NB4 (cell line): ENCODE results near the gene ARHGEF17.

Experiments used
- DNase-seq: peaks from one replicate; pipeline ENCODE4 v3.0.0; 2010; ENCODE audit warnings: low read depth
- H3K4me3 ChIP-seq: one replicate; pipeline ENCODE4 v1.5.1; 2011; ENCODE audit warnings: mild to moderate bottlenecking, low read depth, low read length, moderate library complexity
- MYC ChIP-seq: IDR thresholded peaks from 2 replicates; pipeline ENCODE4 v1.6.1; 2011; ENCODE audit warnings: low read depth, low read length
- POLR2A ChIP-seq: IDR thresholded peaks from 2 replicates; pipeline ENCODE4 v1.6.1; 2011; ENCODE audit warnings: mild to moderate bottlenecking; ENCODE audit not compliant: insufficient read length; ENCODE audit errors: extremely low read depth
- TF ChIP-seq, protein P1 (sequence below): IDR thresholded peaks from 2 replicates; pipeline ENCODE4 v1.6.1; 2011; ENCODE audit warnings: low read depth, low read length
- TF ChIP-seq, protein P2 (sequence below): IDR thresholded peaks from one replicate; pipeline ENCODE4 v1.5.1; 2012; ENCODE audit warnings: low read depth, low read length

Gene ARHGEF17

DNA sequence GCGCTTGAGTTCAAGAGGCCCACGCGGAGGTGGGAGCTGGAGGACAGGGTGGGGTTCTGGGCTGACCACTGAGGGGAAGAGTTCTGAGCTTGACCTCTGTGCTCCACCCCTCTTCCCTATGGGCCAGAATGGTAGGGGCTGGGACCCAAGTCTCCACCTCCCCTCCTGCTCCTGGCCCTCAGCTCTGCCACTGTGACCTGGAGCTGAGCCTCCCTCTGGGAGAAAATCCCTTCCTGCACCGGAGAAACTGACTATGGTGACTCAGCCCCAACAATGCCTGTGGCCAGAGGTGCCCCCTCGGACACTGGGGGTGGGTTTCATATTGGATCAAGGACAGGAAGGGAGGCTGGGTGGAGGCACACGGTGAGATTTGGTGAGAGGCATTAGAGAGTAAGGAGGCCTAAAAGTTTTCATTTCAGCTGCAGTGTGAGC is 91.1 kb downstream of the ARHGEF17 start:
- TF ChIP-seq, protein P1, sequence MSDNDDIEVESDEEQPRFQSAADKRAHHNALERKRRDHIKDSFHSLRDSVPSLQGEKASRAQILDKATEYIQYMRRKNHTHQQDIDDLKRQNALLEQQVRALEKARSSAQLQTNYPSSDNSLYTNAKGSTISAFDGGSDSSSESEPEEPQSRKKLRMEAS: no peak
- TF ChIP-seq MYC: no peak
- TF ChIP-seq, protein P2, sequence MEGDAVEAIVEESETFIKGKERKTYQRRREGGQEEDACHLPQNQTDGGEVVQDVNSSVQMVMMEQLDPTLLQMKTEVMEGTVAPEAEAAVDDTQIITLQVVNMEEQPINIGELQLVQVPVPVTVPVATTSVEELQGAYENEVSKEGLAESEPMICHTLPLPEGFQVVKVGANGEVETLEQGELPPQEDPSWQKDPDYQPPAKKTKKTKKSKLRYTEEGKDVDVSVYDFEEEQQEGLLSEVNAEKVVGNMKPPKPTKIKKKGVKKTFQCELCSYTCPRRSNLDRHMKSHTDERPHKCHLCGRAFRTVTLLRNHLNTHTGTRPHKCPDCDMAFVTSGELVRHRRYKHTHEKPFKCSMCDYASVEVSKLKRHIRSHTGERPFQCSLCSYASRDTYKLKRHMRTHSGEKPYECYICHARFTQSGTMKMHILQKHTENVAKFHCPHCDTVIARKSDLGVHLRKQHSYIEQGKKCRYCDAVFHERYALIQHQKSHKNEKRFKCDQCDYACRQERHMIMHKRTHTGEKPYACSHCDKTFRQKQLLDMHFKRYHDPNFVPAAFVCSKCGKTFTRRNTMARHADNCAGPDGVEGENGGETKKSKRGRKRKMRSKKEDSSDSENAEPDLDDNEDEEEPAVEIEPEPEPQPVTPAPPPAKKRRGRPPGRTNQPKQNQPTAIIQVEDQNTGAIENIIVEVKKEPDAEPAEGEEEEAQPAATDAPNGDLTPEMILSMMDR: no peak
- TF ChIP-seq POLR2A: no peak
- H3K4me3 ChIP-seq: no peak overlapping the region
- peak; percentile 20 for DNase-seq

DNA sequence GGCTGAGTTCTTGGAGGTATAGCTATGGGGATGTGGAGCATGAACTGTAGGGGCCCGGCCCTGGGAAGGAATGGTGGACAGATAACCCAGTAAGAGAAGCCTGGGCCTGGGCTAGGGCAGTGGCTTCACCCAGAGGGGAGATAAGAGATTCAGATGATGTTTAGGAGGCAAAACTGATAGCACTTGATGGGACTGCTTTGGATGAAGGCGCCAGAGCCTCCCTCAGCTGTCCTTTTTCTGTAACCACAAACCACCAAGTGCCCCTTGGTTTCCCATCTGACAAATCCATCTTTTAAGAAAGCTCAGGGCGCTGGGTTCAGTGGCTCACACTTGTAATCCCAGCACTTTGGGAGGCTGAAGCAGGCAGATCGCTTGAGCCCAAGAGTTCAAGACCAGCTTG is 91.6 kb downstream of the ARHGEF17 start:
- H3K4me3 ChIP-seq: no peak overlapping the region
- TF ChIP-seq, protein P1: no peak
- TF ChIP-seq POLR2A (no peak), MYC (no peak)
- TF ChIP-seq, protein P2: no peak
- DNase-seq: peak; percentile 44

DNA sequence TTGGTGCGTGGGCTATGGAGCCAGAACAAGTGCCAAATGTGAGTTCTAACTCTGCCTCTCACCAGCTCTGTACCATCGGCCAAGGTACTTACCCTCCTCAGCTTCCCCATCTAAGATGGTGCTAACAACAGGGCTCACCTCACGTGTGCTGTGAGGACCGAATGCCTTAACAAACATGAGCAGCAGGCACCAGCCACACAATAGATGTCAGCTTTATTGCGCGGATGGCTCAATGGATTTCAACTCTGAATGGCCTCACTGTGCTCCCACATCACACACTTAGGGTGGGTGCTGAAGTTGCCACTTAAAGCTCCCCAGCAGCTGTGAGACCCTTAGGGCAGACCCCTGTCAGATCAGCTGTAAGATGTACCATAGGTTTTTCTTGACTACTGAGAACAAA is 92.2 kb downstream of the ARHGEF17 start:
- H3K4me3 ChIP-seq: no peak overlapping the region

DNA sequence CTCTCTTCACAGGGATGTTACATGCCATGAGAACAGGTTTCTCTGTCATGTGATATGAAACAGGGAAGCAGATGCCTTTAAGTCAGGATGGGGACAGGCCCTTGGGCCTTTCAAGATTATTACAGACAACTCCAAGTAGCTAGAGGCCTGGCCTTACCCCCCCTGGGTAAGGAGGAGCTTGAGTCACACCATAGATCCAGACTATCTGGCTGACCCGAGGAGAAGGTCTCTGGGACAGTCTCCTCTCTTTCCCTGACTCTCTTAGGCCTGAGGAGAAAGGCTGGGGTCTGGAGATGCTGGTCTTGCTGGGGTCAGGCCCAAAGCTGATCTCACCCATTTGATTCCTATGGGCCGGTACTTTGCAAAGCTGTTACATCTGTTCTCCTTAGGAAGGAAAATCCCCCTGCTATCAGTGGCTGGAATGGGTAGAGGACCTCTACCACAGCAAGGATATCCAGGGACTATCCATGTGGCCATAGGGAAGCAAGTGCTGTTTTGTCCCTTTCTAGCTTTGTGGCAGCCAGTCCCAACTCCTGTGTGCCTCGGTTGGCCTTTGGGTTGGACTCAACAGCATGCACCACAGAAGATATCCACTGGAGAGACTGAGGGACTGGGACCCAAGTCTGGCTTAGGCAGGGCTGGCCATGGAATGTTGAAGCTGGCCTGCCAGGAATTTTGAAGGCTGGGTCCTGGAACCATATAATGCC is 93.3 kb downstream of the ARHGEF17 start:
- no peak overlapping the region for H3K4me3 ChIP-seq
- peak; percentile 9 for DNase-seq
- no peak for TF ChIP-seq POLR2A
- TF ChIP-seq, protein P2: no peak

More for the DNA sequence above, 92.2 kb downstream of the ARHGEF17 start:
- DNase-seq: peak; percentile 4
- TF ChIP-seq, protein P2: no peak
- TF ChIP-seq, protein P1: no peak
- TF ChIP-seq MYC (no peak), POLR2A (no peak)

DNA sequence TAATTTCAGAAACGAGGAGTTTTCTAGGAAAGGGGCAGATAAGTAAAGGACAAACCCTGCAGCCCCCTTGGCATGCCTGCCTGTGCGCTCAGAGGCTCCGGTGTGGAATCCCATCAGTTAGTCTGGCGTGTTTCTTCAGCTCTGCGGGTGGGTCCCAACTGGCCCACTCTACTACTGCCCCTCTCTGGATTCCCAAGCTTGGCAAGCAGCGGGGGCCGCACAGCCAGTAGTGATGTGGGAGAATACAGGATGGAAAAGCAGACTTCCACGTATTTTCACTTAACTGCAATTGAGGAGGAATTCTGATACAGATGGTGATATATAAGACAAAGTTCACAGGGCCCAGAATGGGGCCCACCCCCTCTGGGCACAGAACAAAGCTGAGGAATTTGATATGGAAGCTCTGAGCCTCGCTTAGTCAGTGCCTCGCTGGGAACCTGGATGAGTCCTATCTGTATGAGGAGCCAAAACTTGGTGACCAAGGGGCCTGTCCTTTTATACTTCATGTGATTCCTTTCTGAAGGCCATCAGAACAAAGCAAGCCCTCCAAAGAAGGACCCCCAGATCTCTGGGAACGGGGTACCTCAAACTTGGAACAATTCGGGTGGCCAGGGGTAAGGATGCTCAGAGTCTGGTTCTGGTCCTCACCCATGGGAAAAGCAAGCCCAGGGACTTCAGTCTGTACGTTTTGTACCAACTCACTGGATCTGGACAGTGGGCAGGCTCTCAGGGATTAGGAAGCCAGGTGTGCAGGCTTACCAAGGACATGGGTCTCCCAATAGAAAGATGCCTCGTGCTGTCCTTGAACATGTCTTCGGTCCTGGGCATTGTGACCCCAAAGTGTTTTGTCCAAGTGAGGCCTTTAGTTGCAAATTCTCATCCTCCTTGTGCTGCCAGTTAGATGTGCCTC is 94.1 kb downstream of the ARHGEF17 start:
- DNase-seq: no peak
- TF ChIP-seq, protein P2: no peak
- no peak for TF ChIP-seq POLR2A

More for the DNA sequence above, 94.1 kb downstream of the ARHGEF17 start:
- no peak overlapping the region for H3K4me3 ChIP-seq
